Adrenal gland (tissue), 12 donors: ENCODE measurements around the gene SELL. TPM values are rescaled to one million over a fixed set of nuclear protein-coding genes. Genes with fewer than 3 reads are reported as not detected.

Experiments
- DNase-seq, 7 donors: peaks; one replicate each; pipeline ENCODE4 v3.0.0-alpha.2; 2019 to 2020
- H3K27ac ChIP-seq, 5 donors: fragments of 200-600 bp; sonication (generic) in 4 of 5; 1 replicate in 3 of 5; 2 replicates in 2 of 5; pipeline versions ENCODE4 v1.5.1 to v1.8.0; 2016 to 2020; ENCODE audit warnings: mild to moderate bottlenecking in 1 of 5
- H3K27me3 ChIP-seq: fragments of 200-600 bp; 2 replicates; pipeline ENCODE4 v1.8.0; 2021
- H3K36me3 ChIP-seq, 2 donors: fragments of 200-600 bp; replicated peaks in 1 of 2; 1 replicate in 1 of 2; 2 replicates in 1 of 2; pipeline versions ENCODE4 v1.5.1 to v1.8.0; 2018 to 2022
- H3K4me1 ChIP-seq, 2 donors: fragments of 200-600 bp; replicated peaks in 1 of 2; 1 replicate in 1 of 2; 2 replicates in 1 of 2; pipeline versions ENCODE4 v1.5.1 to v1.8.0; 2018 to 2021
- H3K4me3 ChIP-seq, 4 donors: fragments of 200-600 bp; sonication (generic) in 3 of 4; one replicate each; pipeline ENCODE4 v1.5.1; 2016 to 2018
- H3K9me3 ChIP-seq, 3 donors: fragments of 200-600 bp; sonication (generic) in 1 of 3; replicated peaks in 1 of 3; 1 replicate in 2 of 3; 2 replicates in 1 of 3; pipeline versions ENCODE4 v1.5.1 to v1.8.0; 2016 to 2021
- POLR2A ChIP-seq, 2 donors: fragments of 450-650 bp; IDR thresholded peaks; one replicate each; pipeline ENCODE4 v1.6.1; 2017; ENCODE audit warnings: antibody characterized with exemption in 2 of 2, mild to moderate bottlenecking in 2 of 2, moderate library complexity in 1 of 2
- WGBS, 4 donors: extraction: QIAGEN DNeasy Blood & Tissue Kit in 2 of 4; methylation state at CpG; one replicate each; pipeline versions ENCODE4 v1.1.5 to v1.1.7; 2013 to 2017; 5-methylcytosine and 5-hydroxymethylcytosine counted together
- intact Hi-C, 2 donors: fragments of 100-400 bp; cut with DNase I; formaldehyde crosslinking; loops; one replicate each; pipeline versions ENCODE4 v1.14.1 to v1.15.0; 2022 to 2023
- polyA plus RNA-seq, 3 donors: library from polyadenylated mRNA; stranded (reverse); fragments of 200-250 nt in 2 of 3; fragments of 350-450 nt in 1 of 3; fragmentation: Illumina TruSeq in 1 of 3; extraction: RNeasy Lipid Tissue Mini Kit (QIAGEN cat#74804) in 1 of 3; gene quantifications; one replicate each; pipeline ENCODE4 v1.2.3, GENCODE V29; 2013 to 2014
- total RNA-seq, 9 donors: library from RNA; depleted of rRNA in 4 of 9; stranded (reverse); fragments of >200 nt in 4 of 9; fragments of 120-200 nt in 1 of 9; fragmentation: NEBNext Ultra II Directional in 1 of 9; extraction: Animal tissue kit (Norgen Biotek cat#: 25700) in 1 of 9; gene quantifications; one replicate each; pipeline versions ENCODE4 v1.1.0 to v1.2.4, GENCODE V29; 2013 to 2023
- TF ChIP-seq, protein P1 (sequence below), 6 experiments: fragments of 450-650 bp in 4 of 6; fragments of 200-600 bp in 2 of 6; sonication (generic) in 1 of 6; IDR thresholded peaks; 1 replicate in 5 of 6; 2 replicates in 1 of 6; pipeline versions ENCODE4 v1.5.1 to v1.8.0; 2016 to 2021; ENCODE audit warnings: antibody characterized with exemption in 6 of 6, mild to moderate bottlenecking in 2 of 6, moderate library complexity in 1 of 6
- donor health status: healthy with polysubstance abuse.
- donor health status: Bipolar disorder and iron deficiency.
- donor health status: DM: yes; HTN: yes; CAD: no.
- donor health status: DM: no; HTN: no; CAD: no.
- donor health status: DM: no; HTN: no; CAD: no.
- donor health status: DM: yes; HTN: yes; CAD: no.

The SELL gene
- total and polyA plus RNA-seq, 12 donors = 0.61 to 2.5 (median 1.1) TPM

DNA sequence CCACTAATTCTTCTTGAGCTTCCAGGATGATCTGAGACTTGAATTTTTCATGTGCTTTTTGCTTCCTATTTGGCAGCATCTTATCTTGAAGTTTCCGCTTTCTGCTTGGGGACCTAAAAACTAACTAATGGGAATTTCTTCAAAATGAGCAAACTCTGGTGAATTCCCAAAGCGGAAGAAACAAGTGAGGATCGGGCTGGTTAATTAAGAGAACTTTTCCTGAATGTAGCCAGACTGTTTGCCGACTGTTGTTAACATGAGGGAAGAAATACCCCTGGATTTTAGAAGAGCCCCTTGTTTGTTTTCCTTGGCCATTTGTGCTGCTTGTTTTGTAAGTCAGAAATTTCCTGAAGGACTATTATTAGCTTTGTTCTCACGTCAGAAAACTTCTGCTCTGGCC lies 28.6 kb upstream of the SELL start:
- Histone ChIP-seq H3K27me3 (no peaks in the 10 kb centered on the region), H3K4me3 (no peak overlapping the region), H3K4me1 (peaks cover 0 to 4% of the 10 kb centered on the region in 2 donors), H3K9me3 (no peaks in the 10 kb centered on the region), H3K27ac (peak overlapping the region in 2 of 5 donors; percentile 29 to 72), H3K36me3 (no peaks in the 10 kb centered on the region)
- 41 to 48% (median 47%) methylated on average over 5 of the region's 5 CpGs for WGBS, 4 donors
- TF ChIP-seq POLR2A (IDR thresholded peaks at IDR 0.05) = no peak
- TF ChIP-seq, protein P1, sequence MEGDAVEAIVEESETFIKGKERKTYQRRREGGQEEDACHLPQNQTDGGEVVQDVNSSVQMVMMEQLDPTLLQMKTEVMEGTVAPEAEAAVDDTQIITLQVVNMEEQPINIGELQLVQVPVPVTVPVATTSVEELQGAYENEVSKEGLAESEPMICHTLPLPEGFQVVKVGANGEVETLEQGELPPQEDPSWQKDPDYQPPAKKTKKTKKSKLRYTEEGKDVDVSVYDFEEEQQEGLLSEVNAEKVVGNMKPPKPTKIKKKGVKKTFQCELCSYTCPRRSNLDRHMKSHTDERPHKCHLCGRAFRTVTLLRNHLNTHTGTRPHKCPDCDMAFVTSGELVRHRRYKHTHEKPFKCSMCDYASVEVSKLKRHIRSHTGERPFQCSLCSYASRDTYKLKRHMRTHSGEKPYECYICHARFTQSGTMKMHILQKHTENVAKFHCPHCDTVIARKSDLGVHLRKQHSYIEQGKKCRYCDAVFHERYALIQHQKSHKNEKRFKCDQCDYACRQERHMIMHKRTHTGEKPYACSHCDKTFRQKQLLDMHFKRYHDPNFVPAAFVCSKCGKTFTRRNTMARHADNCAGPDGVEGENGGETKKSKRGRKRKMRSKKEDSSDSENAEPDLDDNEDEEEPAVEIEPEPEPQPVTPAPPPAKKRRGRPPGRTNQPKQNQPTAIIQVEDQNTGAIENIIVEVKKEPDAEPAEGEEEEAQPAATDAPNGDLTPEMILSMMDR (IDR thresholded peaks at IDR 0.05) = no peak
- DNase-seq = no peak
- intact Hi-C loops = no loop called here

GRCh38 chr1:169733924-169734323 lies 22.5 kb upstream of the SELL start, which contains the start of gene SELE:
Gene SELE, minus strand, starts transcription at chr1:169734079. Its CDS starts 467 bp downstream, at chr1:169733612.
- Histone ChIP-seq H3K4me3 (no peak within 1 kb of the TSS), H3K9me3 (no peaks in the 10 kb centered on the region), H3K27ac (no peak within 1 kb of the TSS), H3K36me3 (no peaks in the 10 kb centered on the region), H3K4me1 (no peaks in the 10 kb centered on the region), H3K27me3 (no peaks in the 10 kb centered on the region)
- intact Hi-C loops = no loop called here
- WGBS, 4 donors = 70 to 75% (median 73%) methylated on average over 7 of the region's 7 CpGs
- TF ChIP-seq, protein P1 (IDR thresholded peaks at IDR 0.05) = no peak
- no peak for TF ChIP-seq POLR2A (IDR thresholded peaks at IDR 0.05)
- DNase-seq = no peak

- WGBS, 4 donors = 52 to 73% (median 61%) methylated on average over 4 of the region's 4 CpGs
- Histone ChIP-seq H3K4me3 (no peak overlapping the region), H3K27ac (no peak overlapping the region), H3K36me3 (no peaks in the 10 kb centered on the region), H3K4me1 (no peaks in the 10 kb centered on the region), H3K27me3 (no peaks in the 10 kb centered on the region), H3K9me3 (no peaks in the 10 kb centered on the region)
- TF ChIP-seq, protein P1 (IDR thresholded peaks at IDR 0.05) = no peak
- TF ChIP-seq POLR2A (IDR thresholded peaks at IDR 0.05) = no peak
- intact Hi-C loops = no loop called here
- no peak for DNase-seq
These were observed 20.0 kb upstream of the SELL start for GRCh38 chr1:169731446-169731845.

GRCh38 chr1:169729991-169730390 lies 18.6 kb upstream of the SELL start:
- Histone ChIP-seq H3K27ac (no peak overlapping the region), H3K4me3 (no peak overlapping the region), H3K4me1 (no peaks in the 10 kb centered on the region), H3K36me3 (no peaks in the 10 kb centered on the region), H3K27me3 (no peaks in the 10 kb centered on the region), H3K9me3 (no peaks in the 10 kb centered on the region)
- no peak for TF ChIP-seq POLR2A (IDR thresholded peaks at IDR 0.05)
- TF ChIP-seq, protein P1 (IDR thresholded peaks at IDR 0.05) = no peak
- intact Hi-C loops = no loop called here
- no peak for DNase-seq
